RWPE2 (cell line): ENCODE data around the gene CX3CL1.
"Not testable (repeated sequence)": the region's sequence is repeated elsewhere in the genome, so short reads cannot be mapped to it uniquely, and the experiment has no call there.

Source experiments
- ATAC-seq: fragments of 200-7000 bp; cut with Tn5 transposase; 3 replicates; pipeline ENCODE4 v1.9.1; 2021; ENCODE audit warnings: low read depth
- DNase-seq: peaks from one replicate; pipeline ENCODE4 v3.0.0-alpha.2; 2020; ENCODE audit warnings: low spot score
- H3K27ac ChIP-seq: fragments of 450-650 bp; 2 replicates; pipeline ENCODE4 v1.5.1; 2017; ENCODE audit warnings: mild to moderate bottlenecking; ENCODE audit not compliant: poor library complexity, severe bottlenecking
- H3K27me3 ChIP-seq: fragments of 250-450 bp; sonication (Bioruptor Pico); 2 replicates; pipeline ENCODE4 v1.5.1; 2021; ENCODE audit warnings: mild to moderate bottlenecking, moderate library complexity; ENCODE audit not compliant: insufficient read depth, poor library complexity, severe bottlenecking
- H3K36me3 ChIP-seq: fragments of 250-450 bp; sonication (Bioruptor Pico); 2 replicates; pipeline ENCODE4 v1.5.1; 2020; ENCODE audit warnings: low read depth, mild to moderate bottlenecking, moderate library complexity
- H3K4me1 ChIP-seq: fragments of 250-450 bp; sonication (Bioruptor Pico); 2 replicates; pipeline ENCODE4 v1.5.1; 2021; ENCODE audit warnings: mild to moderate bottlenecking, moderate library complexity; ENCODE audit not compliant: insufficient read depth, poor library complexity, severe bottlenecking
- H3K4me3 ChIP-seq: fragments of 250-450 bp; sonication (Bioruptor Pico); 2 replicates; pipeline ENCODE4 v1.5.1; 2021; ENCODE audit warnings: mild to moderate bottlenecking, moderate library complexity; ENCODE audit not compliant: severe bottlenecking
- H3K9me3 ChIP-seq: fragments of 250-450 bp; sonication (Bioruptor Pico); 2 replicates; pipeline ENCODE4 v1.5.1; 2021; ENCODE audit warnings: mild to moderate bottlenecking, moderate library complexity; ENCODE audit not compliant: severe bottlenecking
- CTCF ChIP-seq: fragments of 450-650 bp; IDR thresholded peaks from one replicate; pipeline ENCODE4 v1.5.1; 2017; ENCODE audit warnings: mild to moderate bottlenecking, moderate library complexity; ENCODE audit not compliant: poor library complexity, severe bottlenecking

The CX3CL1 gene

GRCh38 chr16:57371494-57372371 is 557 bp upstream of the CX3CL1 start:
- Histone ChIP-seq H3K4me3 (no peak overlapping the region), H3K27ac (no peak overlapping the region), H3K36me3 (no peaks in the 10 kb centered on the region), H3K4me1 (peaks cover 16% of the 10 kb centered on the region), H3K27me3 (no peaks in the 10 kb centered on the region), H3K9me3 (no peaks in the 10 kb centered on the region)
- no peak for TF ChIP-seq CTCF
- no peak for ATAC-seq
- no peak for DNase-seq

- no peak overlapping the region for H3K27ac ChIP-seq
- DNase-seq (no peak), ATAC-seq (no peak)
- peaks cover 29% of the 10 kb centered on the region for H3K4me1 ChIP-seq
- no peaks in the 10 kb centered on the region for H3K9me3 ChIP-seq
- no peak for TF ChIP-seq CTCF
- H3K36me3 ChIP-seq = no peaks in the 10 kb centered on the region
- H3K27me3 ChIP-seq = no peaks in the 10 kb centered on the region
- H3K4me3 ChIP-seq = no peak overlapping the region
Observed at GRCh38 chr16:57373117-57373947, 1.0 kb downstream of the CX3CL1 start.

GRCh38 chr16:57374067-57374534 is 1.8 kb downstream of the CX3CL1 start:
- TF ChIP-seq CTCF = no peak
- Histone ChIP-seq H3K4me3 (no peak overlapping the region), H3K36me3 (no peaks in the 10 kb centered on the region), H3K9me3 (no peaks in the 10 kb centered on the region), H3K4me1 (peaks cover 31% of the 10 kb centered on the region), H3K27ac (no peak overlapping the region), H3K27me3 (no peaks in the 10 kb centered on the region)
- ATAC-seq (peak; percentile 22; the same call in 2 of the 3 replicates), DNase-seq (no peak)

GRCh38 chr16:57374925-57375465 is 2.7 kb downstream of the CX3CL1 start:
- H3K27me3 ChIP-seq, H3K36me3 ChIP-seq, DNase-seq, H3K27ac ChIP-seq, ATAC-seq, H3K4me3 ChIP-seq, H3K9me3 ChIP-seq: not testable (repeated sequence)
- H3K4me1 ChIP-seq = peaks cover 34% of the 10 kb centered on the region

- Histone ChIP-seq H3K4me1 (peaks cover 34% of the 10 kb centered on the region), H3K27ac (no peak overlapping the region), H3K4me3 (no peak overlapping the region), H3K9me3 (no peaks in the 10 kb centered on the region), H3K36me3 (no peaks in the 10 kb centered on the region), H3K27me3 (no peaks in the 10 kb centered on the region)
- ATAC-seq (no peak), DNase-seq (no peak)
- TF ChIP-seq CTCF = no peak
Observed at GRCh38 chr16:57376313-57376818, 4.1 kb downstream of the CX3CL1 start.
